IgD-negative memory B cell (primary cell): Measurements from ENCODE around the gene ERRFI1. TPM values are rescaled to one million over a fixed set of nuclear protein-coding genes. Genes with fewer than 3 reads are reported as not detected.

Experiments used
- H3K27ac Mint-ChIP-seq, 3 donors: one replicate each; pipeline ENCODE4 v1.8.0; 2020 to 2022; ENCODE audit warnings: mild to moderate bottlenecking in 3 of 3, mixed read lengths in 3 of 3, moderate library complexity in 1 of 3
- H3K27me3 Mint-ChIP-seq: one replicate; pipeline ENCODE4 v1.8.0; 2021; ENCODE audit warnings: mixed read lengths
- H3K36me3 Mint-ChIP-seq: one replicate; pipeline ENCODE4 v1.8.0; 2020; ENCODE audit warnings: mild to moderate bottlenecking, mixed read lengths
- H3K4me1 Mint-ChIP-seq, 3 donors: one replicate each; pipeline ENCODE4 v1.8.0; 2020 to 2022; ENCODE audit warnings: mixed read lengths in 3 of 3, mild to moderate bottlenecking in 1 of 3
- H3K4me3 Mint-ChIP-seq, 4 donors: one replicate each; pipeline ENCODE4 v1.8.0; 2020 to 2022; ENCODE audit warnings: mild to moderate bottlenecking in 4 of 4, mixed read lengths in 4 of 4, moderate library complexity in 3 of 4
- H3K9me3 Mint-ChIP-seq, 3 donors: one replicate each; pipeline ENCODE4 v1.8.0; 2020 to 2021; ENCODE audit warnings: mixed read lengths in 3 of 3, mild to moderate bottlenecking in 1 of 3
- polyA plus RNA-seq: library from polyadenylated mRNA; unstranded; fragments of 300-500 nt; fragmentation: Illumina TruSeq; gene quantifications from one replicate; pipeline ENCODE4 v1.2.3, GENCODE V29; 2021

ERRFI1 gene
- polyA plus RNA-seq, 1 donor from 2014 or later = 0.63 TPM

GRCh38 chr1:8017495-8018197 is 8.5 kb downstream of the ERRFI1 start:
- Mint-ChIP-seq H3K27me3 (peaks cover 16% of the 10 kb centered on the region), H3K36me3 (no peaks in the 10 kb centered on the region), H3K27ac (no peak overlapping the region), H3K4me1 (peaks cover 0 to 3% (median 2%) of the 10 kb centered on the region in 3 donors), H3K9me3 (no peaks in the 10 kb centered on the region), H3K4me3 (no peak overlapping the region)

DNA sequence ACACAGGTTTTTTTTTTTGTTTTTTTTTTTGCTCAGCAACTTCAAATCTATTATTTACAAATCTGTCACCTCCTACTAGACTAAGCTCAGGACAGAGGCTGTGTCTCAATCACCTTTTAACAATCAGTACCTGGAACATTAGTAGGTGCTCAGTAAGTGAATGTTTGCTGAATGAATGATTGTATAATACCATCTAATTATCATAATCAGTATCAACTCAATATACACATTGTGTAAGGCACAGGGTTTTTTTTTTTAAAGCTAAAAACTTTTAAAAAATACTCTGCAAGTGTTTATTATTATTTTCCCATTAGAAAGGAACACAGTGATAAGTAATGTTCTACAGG is 9.2 kb downstream of the ERRFI1 start:
- Mint-ChIP-seq H3K36me3 (no peaks in the 10 kb centered on the region), H3K9me3 (no peaks in the 10 kb centered on the region), H3K27ac (no peak overlapping the region), H3K4me1 (peaks cover 0 to 5% (median 2%) of the 10 kb centered on the region in 3 donors), H3K27me3 (peaks cover 16% of the 10 kb centered on the region), H3K4me3 (no peak overlapping the region)

GRCh38 chr1:8016210-8016894 is 9.8 kb downstream of the ERRFI1 start:
- peaks cover 14% of the 10 kb centered on the region for H3K27me3 Mint-ChIP-seq
- H3K4me1 Mint-ChIP-seq = peaks cover 0 to 5% (median 2%) of the 10 kb centered on the region in 3 donors
- H3K9me3 Mint-ChIP-seq = no peaks in the 10 kb centered on the region
- H3K4me3 Mint-ChIP-seq = no peak overlapping the region
- no peaks in the 10 kb centered on the region for H3K36me3 Mint-ChIP-seq
- H3K27ac Mint-ChIP-seq = no peak overlapping the region

DNA sequence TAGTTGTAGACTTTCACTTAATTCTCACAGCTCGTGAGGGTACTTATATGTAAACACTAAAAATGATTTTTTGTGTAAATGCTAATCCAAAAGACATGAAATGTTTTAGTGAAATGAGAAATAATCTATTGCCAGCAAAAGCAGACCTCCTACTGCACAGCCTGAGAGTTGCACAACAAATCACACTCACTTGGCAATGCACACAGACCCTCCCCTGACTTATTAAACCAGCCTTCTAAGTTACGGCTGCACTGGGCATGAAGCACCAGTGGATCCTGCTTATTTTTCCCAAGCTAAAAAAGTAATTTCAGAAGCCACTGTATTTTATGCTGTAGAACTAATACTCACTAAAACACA is 10.3 kb downstream of the ERRFI1 start:
- Mint-ChIP-seq H3K9me3 (no peaks in the 10 kb centered on the region), H3K27ac (no peak overlapping the region), H3K27me3 (peaks cover 14% of the 10 kb centered on the region), H3K36me3 (no peaks in the 10 kb centered on the region), H3K4me3 (no peak overlapping the region), H3K4me1 (peaks cover 0 to 5% (median 2%) of the 10 kb centered on the region in 3 donors)

DNA sequence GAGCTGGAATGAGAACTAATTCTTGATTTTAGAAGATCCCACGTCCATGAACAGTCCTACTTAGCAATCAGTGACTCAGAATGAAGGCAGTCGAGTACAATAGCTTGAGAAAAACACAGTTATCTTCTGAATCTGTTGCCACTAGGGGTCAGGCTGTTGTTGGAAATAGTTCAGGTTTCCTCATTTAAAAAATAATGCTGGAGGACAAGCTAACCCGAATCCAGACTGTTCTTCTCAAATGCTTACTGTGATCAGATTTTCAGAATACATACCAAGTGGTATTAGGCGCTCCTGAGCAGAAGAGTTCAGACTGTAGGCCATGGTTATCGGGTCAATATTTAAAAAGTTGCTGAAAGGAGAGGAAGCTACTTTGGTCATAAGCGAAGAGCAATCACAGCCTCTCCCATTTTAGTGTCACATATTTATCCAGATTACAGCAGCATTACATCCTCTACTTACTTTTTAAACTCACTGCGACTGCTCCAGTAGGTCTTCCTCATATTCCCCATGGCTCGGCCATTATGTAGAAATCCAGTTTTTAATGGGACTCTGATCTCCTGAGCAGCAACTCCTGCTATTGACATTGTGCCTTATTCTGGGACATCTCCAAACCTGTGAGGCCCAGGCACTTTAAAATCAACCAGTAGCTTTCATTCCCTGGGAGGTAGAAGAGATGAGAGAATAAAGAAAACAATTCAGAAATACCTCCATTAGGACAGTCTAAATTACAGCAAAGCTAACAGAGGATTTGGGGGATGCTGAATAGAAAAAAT is 10.9 kb downstream of the ERRFI1 start:
- H3K27me3 Mint-ChIP-seq = peaks cover 14% of the 10 kb centered on the region

DNA sequence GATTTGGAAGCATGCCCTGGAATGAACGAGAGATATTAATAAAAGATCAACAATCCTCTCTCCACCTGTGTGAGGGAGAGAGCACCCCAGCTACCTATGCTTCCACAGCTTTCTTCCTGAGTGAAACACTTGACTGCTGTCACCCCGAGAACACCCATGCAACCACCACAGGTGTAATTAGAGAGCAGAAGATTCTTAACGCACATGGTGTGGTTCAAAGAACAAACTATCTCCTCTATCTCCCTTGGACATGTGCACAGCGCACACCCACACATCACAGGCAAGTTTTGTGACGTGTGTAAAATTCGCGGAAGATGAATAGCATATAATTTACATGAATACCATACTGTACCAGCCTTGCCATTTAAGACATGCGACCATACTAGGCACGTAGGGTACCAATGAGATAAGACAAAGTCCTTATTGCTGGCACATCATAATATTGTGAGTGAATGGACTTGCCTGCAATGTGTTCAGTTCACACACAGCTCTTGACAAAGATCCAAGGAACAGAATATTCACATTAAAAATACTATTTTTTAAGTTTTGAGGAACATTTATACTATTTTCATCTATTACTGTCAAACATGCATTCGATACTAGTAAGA is 11.6 kb downstream of the ERRFI1 start:
- Mint-ChIP-seq H3K4me3 (no peak overlapping the region), H3K4me1 (peaks cover 0 to 5% (median 2%) of the 10 kb centered on the region in 3 donors)

More for the DNA sequence above, 10.9 kb downstream of the ERRFI1 start:
- no peak overlapping the region for H3K27ac Mint-ChIP-seq
- peaks cover 0 to 5% (median 2%) of the 10 kb centered on the region in 3 donors for H3K4me1 Mint-ChIP-seq
- no peaks in the 10 kb centered on the region for H3K9me3 Mint-ChIP-seq
- peaks cover under 1% of the 10 kb centered on the region for H3K36me3 Mint-ChIP-seq
- H3K4me3 Mint-ChIP-seq = no peak overlapping the region

GRCh38 chr1:8013800-8014199 is 12.3 kb downstream of the ERRFI1 start:
- Mint-ChIP-seq H3K27me3 (peaks cover 11% of the 10 kb centered on the region), H3K9me3 (no peaks in the 10 kb centered on the region), H3K36me3 (peaks cover 1% of the 10 kb centered on the region), H3K4me1 (peaks cover 0 to 5% (median 2%) of the 10 kb centered on the region in 3 donors), H3K27ac (no peak overlapping the region), H3K4me3 (no peak overlapping the region)

More for the DNA sequence above, 11.6 kb downstream of the ERRFI1 start:
- Mint-ChIP-seq H3K36me3 (peaks cover 1% of the 10 kb centered on the region), H3K9me3 (no peaks in the 10 kb centered on the region), H3K27ac (no peak overlapping the region), H3K27me3 (peaks cover 14% of the 10 kb centered on the region)

DNA sequence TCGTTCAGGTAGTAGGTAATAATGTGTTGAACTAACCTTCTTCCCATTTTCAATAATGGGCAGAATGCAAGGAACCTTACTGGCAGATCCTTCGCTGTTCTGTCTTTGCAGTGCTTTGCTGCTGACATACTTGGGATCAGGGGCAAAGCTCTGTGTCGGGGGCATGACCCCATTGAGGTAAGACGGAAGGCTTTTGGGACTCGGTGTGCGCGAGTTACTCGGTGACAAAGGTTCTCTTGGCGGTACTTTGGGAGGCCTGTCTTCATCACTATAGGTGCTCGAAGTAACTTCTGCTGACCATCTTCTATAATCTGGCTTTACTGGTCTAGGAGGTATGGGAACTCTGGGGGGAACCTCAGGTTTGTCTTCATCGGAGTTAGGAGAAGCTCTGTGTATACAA is 12.7 kb downstream of the ERRFI1 start:
- Mint-ChIP-seq H3K36me3 (peaks cover 1% of the 10 kb centered on the region), H3K4me1 (peaks cover 0 to 5% (median 2%) of the 10 kb centered on the region in 3 donors)

GRCh38 chr1:8012955-8013354 is 13.2 kb downstream of the ERRFI1 start:
- Mint-ChIP-seq H3K9me3 (no peaks in the 10 kb centered on the region), H3K4me3 (no peak overlapping the region), H3K27me3 (peaks cover 9% of the 10 kb centered on the region), H3K36me3 (peaks cover 1% of the 10 kb centered on the region), H3K27ac (no peak overlapping the region), H3K4me1 (peaks cover 0 to 5% (median 2%) of the 10 kb centered on the region in 3 donors)

More for the DNA sequence above, 12.7 kb downstream of the ERRFI1 start:
- H3K9me3 Mint-ChIP-seq = no peaks in the 10 kb centered on the region
- peaks cover 9% of the 10 kb centered on the region for H3K27me3 Mint-ChIP-seq
- no peak overlapping the region for H3K4me3 Mint-ChIP-seq
- H3K27ac Mint-ChIP-seq = no peak overlapping the region

DNA sequence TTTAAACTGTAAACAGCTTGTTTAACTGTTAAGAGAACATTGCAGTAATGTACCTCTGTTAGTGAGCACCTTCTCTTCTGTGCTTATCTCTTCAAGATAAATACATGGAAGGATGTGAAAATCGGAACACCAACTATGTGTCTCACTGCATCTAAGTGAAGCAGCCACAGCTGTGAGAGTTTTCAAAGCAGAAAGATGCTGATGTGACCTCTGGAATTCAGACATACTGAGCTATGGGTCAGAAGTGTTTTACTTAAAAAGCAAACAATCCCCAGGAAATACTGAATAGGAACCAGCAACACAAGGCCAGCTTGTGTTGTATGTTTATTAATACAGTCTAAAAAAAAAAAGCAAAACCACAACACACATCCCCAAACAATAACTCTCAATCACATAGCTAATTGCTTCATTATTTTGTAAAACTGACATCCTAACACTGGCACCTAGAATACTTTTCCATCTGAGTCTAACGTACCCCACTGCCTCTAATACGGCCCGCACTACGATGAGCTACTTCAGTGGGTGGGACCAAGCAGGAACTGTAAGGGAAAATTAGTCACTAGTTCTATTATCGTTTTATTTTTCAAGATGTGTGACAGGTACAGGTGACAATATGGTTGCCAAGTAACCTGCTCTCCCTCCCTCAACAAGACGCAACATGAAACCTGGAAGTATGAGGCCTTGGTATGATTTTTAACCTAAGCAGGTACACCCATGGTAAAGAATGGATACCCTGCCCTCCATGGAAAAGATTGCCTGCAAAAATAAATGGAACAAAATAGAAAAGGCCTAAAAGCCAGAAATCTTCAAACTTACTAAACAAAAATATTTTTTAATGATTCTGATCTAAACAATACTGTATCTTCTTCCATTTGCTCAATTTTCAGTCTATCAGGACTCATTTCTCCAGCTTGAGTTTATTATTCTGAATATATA is 13.9 kb downstream of the ERRFI1 start:
- H3K27me3 Mint-ChIP-seq = peaks cover 9% of the 10 kb centered on the region
- no peak overlapping the region for H3K4me3 Mint-ChIP-seq
- H3K4me1 Mint-ChIP-seq = peaks cover 0 to 5% (median 2%) of the 10 kb centered on the region in 3 donors

GRCh38 chr1:8011016-8011415 is 15.1 kb downstream of the ERRFI1 start:
- H3K4me1 Mint-ChIP-seq = peaks cover 0 to 2% (median 2%) of the 10 kb centered on the region in 3 donors
- peaks cover 3% of the 10 kb centered on the region for H3K27me3 Mint-ChIP-seq
- no peak overlapping the region for H3K27ac Mint-ChIP-seq
- no peak overlapping the region for H3K4me3 Mint-ChIP-seq
- H3K9me3 Mint-ChIP-seq = no peaks in the 10 kb centered on the region
- H3K36me3 Mint-ChIP-seq = peaks cover 1% of the 10 kb centered on the region

More for the DNA sequence above, 13.9 kb downstream of the ERRFI1 start:
- Mint-ChIP-seq H3K36me3 (peaks cover 1% of the 10 kb centered on the region), H3K27ac (no peak overlapping the region), H3K9me3 (no peaks in the 10 kb centered on the region)

GRCh38 chr1:8010080-8010664 is 15.9 kb downstream of the ERRFI1 start:
- no peak overlapping the region for H3K27ac Mint-ChIP-seq
- no peak overlapping the region for H3K4me3 Mint-ChIP-seq
- no peaks in the 10 kb centered on the region for H3K9me3 Mint-ChIP-seq
- peaks cover 3% of the 10 kb centered on the region for H3K36me3 Mint-ChIP-seq
- peaks cover 0 to 2% (median 0%) of the 10 kb centered on the region in 3 donors for H3K4me1 Mint-ChIP-seq
- no peaks in the 10 kb centered on the region for H3K27me3 Mint-ChIP-seq

DNA sequence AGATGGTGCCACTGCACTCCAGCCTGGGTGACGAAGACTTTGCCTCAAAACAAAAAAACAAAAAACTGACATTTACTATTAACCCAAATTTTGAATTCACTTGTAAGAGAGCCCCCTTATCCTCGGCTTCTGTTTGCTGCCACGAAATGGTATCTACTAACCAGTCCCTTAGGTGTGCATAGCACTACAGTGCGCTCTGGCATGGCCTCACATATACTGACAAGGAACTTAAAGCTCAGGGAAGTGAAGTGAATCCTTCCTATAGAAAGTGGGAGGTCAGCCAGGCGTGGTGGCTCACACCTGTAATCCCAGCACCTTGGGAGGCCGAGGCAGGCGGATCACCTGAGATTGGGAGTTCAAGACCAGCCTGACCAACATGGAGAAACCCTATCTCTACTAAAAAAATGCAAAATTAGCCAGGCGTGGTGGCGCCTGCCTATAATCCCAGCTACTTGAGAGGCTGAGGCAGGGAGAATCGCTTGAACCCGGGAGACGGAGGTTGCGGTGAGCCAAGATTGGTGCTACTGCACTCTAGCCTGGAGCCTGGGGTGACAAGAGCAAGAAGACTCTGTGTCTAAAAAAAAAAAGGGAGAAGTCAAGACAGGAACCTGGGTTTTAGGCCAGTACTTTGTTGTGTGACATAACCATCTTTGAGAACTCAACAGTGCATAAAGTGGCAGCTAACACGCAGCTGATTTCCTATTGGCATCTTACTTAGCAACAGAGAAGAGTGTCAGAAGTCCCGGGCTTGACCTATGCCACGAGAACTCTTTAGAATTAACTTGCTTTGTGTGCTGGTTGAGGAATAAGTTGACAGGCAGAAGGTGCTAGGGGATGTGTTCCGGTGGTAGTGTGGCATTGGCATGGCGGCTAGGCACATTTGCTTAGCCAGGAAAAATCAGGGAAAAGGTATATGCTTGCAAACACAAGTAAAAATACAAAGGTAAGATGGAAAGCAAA is 16.8 kb downstream of the ERRFI1 start:
- Mint-ChIP-seq H3K9me3 (no peaks in the 10 kb centered on the region), H3K27ac (no peak overlapping the region), H3K4me1 (peaks cover 0 to 2% (median 0%) of the 10 kb centered on the region in 3 donors), H3K36me3 (peaks cover 5% of the 10 kb centered on the region), H3K4me3 (no peak overlapping the region), H3K27me3 (no peaks in the 10 kb centered on the region)
